HG02885 (cell line): ENCODE measurements around the gene RNF113B.

Source experiments
- ATAC-seq: cut with Tn5 transposase; IDR thresholded peaks from one replicate; pipeline ENCODE4 v1.9.1; 2021; ENCODE audit warnings: mild to moderate bottlenecking; ENCODE audit not compliant: unreplicated experiment, poor library complexity

Gene RNF113B

GRCh38 chr13:98176777-98177608 is at the start of gene RNF113B:
RNF113B (minus strand) TSS chr13:98177269; CDS start chr13:98177236, 33 bp downstream.
- ATAC-seq, result no peak

GRCh38 chr13:98226496-98226895 is 49.4 kb upstream of the RNF113B start:
- ATAC-seq, result no peak

- ATAC-seq, result no peak
Observed at GRCh38 chr13:98225036-98225940, 48.2 kb upstream of the RNF113B start.

GRCh38 chr13:98224557-98224956 is 47.5 kb upstream of the RNF113B start:
- ATAC-seq, result no peak

GRCh38 chr13:98223741-98224140 is 46.7 kb upstream of the RNF113B start:
- no peak for ATAC-seq

GRCh38 chr13:98222816-98223215 is 45.7 kb upstream of the RNF113B start:
- no peak for ATAC-seq

GRCh38 chr13:98222081-98222554 is 45.0 kb upstream of the RNF113B start:
- no peak for ATAC-seq

GRCh38 chr13:98221234-98221633 is 44.2 kb upstream of the RNF113B start:
- no peak for ATAC-seq

- ATAC-seq, result no peak
Observed at GRCh38 chr13:98220271-98220791, 43.3 kb upstream of the RNF113B start.

- ATAC-seq, result no peak
Observed at GRCh38 chr13:98219685-98220084, 42.6 kb upstream of the RNF113B start.

GRCh38 chr13:98217597-98217996 is 40.5 kb upstream of the RNF113B start:
- no peak for ATAC-seq

- peak; percentile 63 for ATAC-seq
Observed at GRCh38 chr13:98216711-98217285, 39.7 kb upstream of the RNF113B start.

- ATAC-seq, result peak; percentile 27
Observed at GRCh38 chr13:98216135-98216565, 39.1 kb upstream of the RNF113B start.

GRCh38 chr13:98215508-98215907 is 38.4 kb upstream of the RNF113B start:
- no peak for ATAC-seq

GRCh38 chr13:98214707-98215106 is 37.6 kb upstream of the RNF113B start:
- ATAC-seq, result no peak

- no peak for ATAC-seq
Observed at GRCh38 chr13:98214008-98214643, 37.1 kb upstream of the RNF113B start.

GRCh38 chr13:98213354-98213753 is 36.3 kb upstream of the RNF113B start:
- ATAC-seq, result no peak

- no peak for ATAC-seq
Observed at GRCh38 chr13:98212763-98213162, 35.7 kb upstream of the RNF113B start.

GRCh38 chr13:98208606-98209005 is 31.5 kb upstream of the RNF113B start:
- ATAC-seq, result no peak

GRCh38 chr13:98207416-98207815 is 30.3 kb upstream of the RNF113B start:
- ATAC-seq, result no peak
